Activated CD8-positive, alpha-beta T cell treated with anti-CD3 and anti-CD28 coated beads for 36 hours (primary cell): ENCODE results near the gene SYT3. TPM values are rescaled to one million over a fixed set of nuclear protein-coding genes. Genes with fewer than 3 reads are reported as not detected.

Source experiments
- ATAC-seq: fragments of 200-7000 bp; cut with Tn5 transposase; one replicate; pipeline ENCODE4 v1.10.0; 2021; ENCODE audit warnings: mild to moderate bottlenecking, moderate library complexity
- CTCF ChIA-PET: fragments of 350-600 bp; sonication (Branson Sonifier 250); formaldehyde crosslinking; loops from one replicate; lab custom pipeline; 2021; ENCODE audit warnings: antibody characterized with exemption; lab: Charles Lee
- POLR2A ChIA-PET: fragments of 350-600 bp; sonication (Branson Sonifier 250); formaldehyde crosslinking; loops from one replicate; lab custom pipeline; 2021; ENCODE audit warnings: antibody characterized with exemption; lab: Charles Lee
- DNase-seq: peaks from one replicate; pipeline ENCODE4 v3.0.0-alpha.2; 2020
- H3K27ac Mint-ChIP-seq: one replicate; pipeline ENCODE4 v1.8.0; 2021; ENCODE audit warnings: mild to moderate bottlenecking, mixed read lengths
- H3K27me3 Mint-ChIP-seq: one replicate; pipeline ENCODE4 v1.8.0; 2021; ENCODE audit warnings: mixed read lengths
- H3K36me3 Mint-ChIP-seq: one replicate; pipeline ENCODE4 v1.8.0; 2021; ENCODE audit warnings: low read depth, mixed read lengths
- H3K4me1 Mint-ChIP-seq: one replicate; pipeline ENCODE4 v1.8.0; 2021; ENCODE audit warnings: low read depth, mixed read lengths
- H3K4me3 Mint-ChIP-seq: one replicate; pipeline ENCODE4 v1.8.0; 2021; ENCODE audit warnings: mild to moderate bottlenecking, moderate library complexity, mixed read lengths
- H3K9me3 Mint-ChIP-seq: one replicate; pipeline ENCODE4 v1.8.0; 2021; ENCODE audit warnings: mixed read lengths
- CTCF ChIP-seq: fragments of 200-600 bp; IDR thresholded peaks from one replicate; pipeline ENCODE4 v1.8.0; 2022; ENCODE audit warnings: antibody characterized with exemption, mild to moderate bottlenecking
- intact Hi-C: fragments of 100-400 bp; cut with micrococcal nuclease; formaldehyde crosslinking; loops from one replicate; pipeline ENCODE4 v1.10.0; 2022
- total RNA-seq, 2 experiments: library from RNA; stranded (reverse); gene quantifications; one replicate each; pipeline ENCODE4 v1.2.3, GENCODE V29; 2021

Gene SYT3
- total RNA-seq, 2 experiments from 2014 or later: not detected

GRCh38 chr19:50666346-50667176, 26.9 kb upstream of the SYT3 start:
- no peaks in the 10 kb centered on the region for H3K36me3 Mint-ChIP-seq
- H3K27ac Mint-ChIP-seq: no peak overlapping the region
- intact Hi-C loops: no loop called here
- ATAC-seq (no peak), DNase-seq (no peak)
- peaks cover 35% of the 10 kb centered on the region for H3K27me3 Mint-ChIP-seq
- CTCF ChIA-PET: interaction anchor here (1.6 kb wide), 1 partner anchor 110 kb away, joined by 3 read pairs; no protein-coding TSS in a partner anchor
- POLR2A ChIA-PET: interaction anchor here (0.6 to 1.2 kb wide), 2 partner anchors 127 to 192 kb away, joined by 3 to 4 read pairs; no protein-coding TSS in a partner anchor
- H3K4me3 Mint-ChIP-seq: no peak overlapping the region
- H3K9me3 Mint-ChIP-seq: no peaks in the 10 kb centered on the region
- TF ChIP-seq CTCF: no peak
- H3K4me1 Mint-ChIP-seq: no peaks in the 10 kb centered on the region

- no peaks in the 10 kb centered on the region for H3K9me3 Mint-ChIP-seq
- no peak overlapping the region for H3K4me3 Mint-ChIP-seq
- ATAC-seq (no peak), DNase-seq (no peak)
- no peaks in the 10 kb centered on the region for H3K36me3 Mint-ChIP-seq
- H3K27me3 Mint-ChIP-seq: peaks cover 35% of the 10 kb centered on the region
- ChIA-PET CTCF (no interaction called here), POLR2A (no interaction called here)
- intact Hi-C loops: no loop called here
- TF ChIP-seq CTCF: no peak
- H3K4me1 Mint-ChIP-seq: no peaks in the 10 kb centered on the region
- no peak overlapping the region for H3K27ac Mint-ChIP-seq
Observed at GRCh38 chr19:50664204-50664603, 24.5 kb upstream of the SYT3 start.

GRCh38 chr19:50663482-50663790, 23.8 kb upstream of the SYT3 start:
- intact Hi-C loops: no loop called here
- ChIA-PET POLR2A (no interaction called here), CTCF (no interaction called here)
- ATAC-seq (no peak), DNase-seq (no peak)
- H3K4me3 Mint-ChIP-seq: no peak overlapping the region
- peaks cover under 1% of the 10 kb centered on the region for H3K36me3 Mint-ChIP-seq
- peaks cover 2% of the 10 kb centered on the region for H3K4me1 Mint-ChIP-seq
- no peaks in the 10 kb centered on the region for H3K9me3 Mint-ChIP-seq
- TF ChIP-seq CTCF: no peak
- no peak overlapping the region for H3K27ac Mint-ChIP-seq
- peaks cover 36% of the 10 kb centered on the region for H3K27me3 Mint-ChIP-seq

GRCh38 chr19:50662651-50663481, 23.2 kb upstream of the SYT3 start:
- ATAC-seq (no peak), DNase-seq (no peak)
- Mint-ChIP-seq H3K4me3 (no peak overlapping the region), H3K27ac (no peak overlapping the region), H3K9me3 (peaks cover 4% of the 10 kb centered on the region), H3K27me3 (peaks cover 42% of the 10 kb centered on the region), H3K4me1 (peaks cover 7% of the 10 kb centered on the region), H3K36me3 (peaks cover 4% of the 10 kb centered on the region)
- TF ChIP-seq CTCF: no peak
- ChIA-PET CTCF (no interaction called here), POLR2A (no interaction called here)
- intact Hi-C loops: no loop called here
